ENCODE measurements around the gene DR1.

The DR1 gene

GRCh38 chr1:93416183-93416582, 70.5 kb downstream of the DR1 start:
- DNase-seq (ENCODE audit: low read depth, low spot score): no peak
- Histone ChIP-seq H3K4me3 (no peak overlapping the region), H3K36me3 (ENCODE audit: insufficient read depth, low read length) (no peaks in the 10 kb centered on the region), H3K9ac (ENCODE audit: insufficient read length) (no peak overlapping the region), H3K27ac (no peak overlapping the region), H3K9me3 (ENCODE audit: low read depth, low read length) (no peaks in the 10 kb centered on the region)
- TF ChIP-seq EZH2 (IDR thresholded peaks at IDR 0.05): no peak
- no peak for TF ChIP-seq FOXP2 (optimal IDR thresholded peaks at IDR 0.05; ENCODE audit: control extremely low read depth, extremely low read length, insufficient read depth)
- TF ChIP-seq POLR2AphosphoS5 (IDR thresholded peaks at IDR 0.05; ENCODE audit: borderline replicate concordance, low read depth, low read length): no peak
